ENCODE measurements around the gene ACTL7A.

The ACTL7A gene

DNA sequence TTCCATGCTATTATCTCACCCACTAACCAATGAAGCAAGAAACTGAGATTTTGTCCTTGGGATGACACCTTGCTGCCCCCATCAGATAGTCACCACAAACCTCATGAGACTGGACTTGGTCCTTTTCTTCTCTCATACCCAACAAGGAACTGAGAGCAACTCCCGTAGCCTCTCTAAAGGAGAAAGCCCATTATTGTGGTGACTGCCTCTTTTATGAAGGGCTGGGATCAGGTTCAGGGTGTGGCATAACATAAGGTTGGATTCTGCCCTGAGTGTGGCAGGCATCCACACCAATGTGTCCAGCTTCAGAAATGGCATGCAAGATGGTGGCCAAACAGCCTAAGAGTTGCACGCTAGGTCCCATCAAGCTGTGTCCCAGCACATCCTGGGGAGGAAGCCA is 1.3 kb upstream of the ACTL7A start:
- POLR2A ChIA-PET = no interaction called here
- CTCF ChIA-PET = no interaction called here
- no peak for DNase-seq (ENCODE audit: extremely low spot score)
- TF ChIP-seq, protein P1, sequence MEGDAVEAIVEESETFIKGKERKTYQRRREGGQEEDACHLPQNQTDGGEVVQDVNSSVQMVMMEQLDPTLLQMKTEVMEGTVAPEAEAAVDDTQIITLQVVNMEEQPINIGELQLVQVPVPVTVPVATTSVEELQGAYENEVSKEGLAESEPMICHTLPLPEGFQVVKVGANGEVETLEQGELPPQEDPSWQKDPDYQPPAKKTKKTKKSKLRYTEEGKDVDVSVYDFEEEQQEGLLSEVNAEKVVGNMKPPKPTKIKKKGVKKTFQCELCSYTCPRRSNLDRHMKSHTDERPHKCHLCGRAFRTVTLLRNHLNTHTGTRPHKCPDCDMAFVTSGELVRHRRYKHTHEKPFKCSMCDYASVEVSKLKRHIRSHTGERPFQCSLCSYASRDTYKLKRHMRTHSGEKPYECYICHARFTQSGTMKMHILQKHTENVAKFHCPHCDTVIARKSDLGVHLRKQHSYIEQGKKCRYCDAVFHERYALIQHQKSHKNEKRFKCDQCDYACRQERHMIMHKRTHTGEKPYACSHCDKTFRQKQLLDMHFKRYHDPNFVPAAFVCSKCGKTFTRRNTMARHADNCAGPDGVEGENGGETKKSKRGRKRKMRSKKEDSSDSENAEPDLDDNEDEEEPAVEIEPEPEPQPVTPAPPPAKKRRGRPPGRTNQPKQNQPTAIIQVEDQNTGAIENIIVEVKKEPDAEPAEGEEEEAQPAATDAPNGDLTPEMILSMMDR (IDR thresholded peaks at IDR 0.05; ENCODE audit: control extremely low read depth, extremely low read depth, low read depth, missing control alignments) = no peak

GRCh38 chr9:108861464-108861863 is 602 bp upstream of the ACTL7A start:
- TF ChIP-seq, protein P1 (IDR thresholded peaks at IDR 0.05; ENCODE audit: control extremely low read depth, extremely low read depth, low read depth, missing control alignments) = no peak
- ChIA-PET POLR2A (no interaction called here), CTCF (no interaction called here)
- no peak for DNase-seq (ENCODE audit: extremely low spot score)

- ChIA-PET CTCF (no interaction called here), POLR2A (no interaction called here)
- TF ChIP-seq, protein P1 (IDR thresholded peaks at IDR 0.05; ENCODE audit: control extremely low read depth, extremely low read depth, low read depth, missing control alignments) = no peak
- DNase-seq (ENCODE audit: extremely low spot score) = no peak
These were observed 1.8 kb downstream of the ACTL7A start for GRCh38 chr9:108863891-108864290.

GRCh38 chr9:108864446-108864845 is 2.4 kb downstream of the ACTL7A start:
- TF ChIP-seq, protein P1 (IDR thresholded peaks at IDR 0.05; ENCODE audit: control extremely low read depth, extremely low read depth, low read depth, missing control alignments) = no peak
- CTCF ChIA-PET = no interaction called here
- DNase-seq (ENCODE audit: extremely low spot score) = no peak
- POLR2A ChIA-PET = no interaction called here

GRCh38 chr9:108865037-108865436 is 3.0 kb downstream of the ACTL7A start:
- ChIA-PET POLR2A (no interaction called here), CTCF (no interaction called here)

GRCh38 chr9:108866001-108866420 is 3.9 kb downstream of the ACTL7A start:
- TF ChIP-seq, protein P1 (IDR thresholded peaks at IDR 0.05; ENCODE audit: control extremely low read depth, extremely low read depth, low read depth, missing control alignments) = no peak
- no peak for DNase-seq (ENCODE audit: extremely low spot score)
- POLR2A ChIA-PET = no interaction called here
- CTCF ChIA-PET = interaction anchor here (0.6 to 1.1 kb wide), 2 partner anchors 12 to 25 kb away, joined by 3 read pairs; no protein-coding TSS in a partner anchor

More at GRCh38 chr9:108865037-108865436, 3.0 kb downstream of the ACTL7A start:
- no peak for DNase-seq (ENCODE audit: extremely low spot score)
- TF ChIP-seq, protein P1 (IDR thresholded peaks at IDR 0.05; ENCODE audit: control extremely low read depth, extremely low read depth, low read depth, missing control alignments) = no peak

DNA sequence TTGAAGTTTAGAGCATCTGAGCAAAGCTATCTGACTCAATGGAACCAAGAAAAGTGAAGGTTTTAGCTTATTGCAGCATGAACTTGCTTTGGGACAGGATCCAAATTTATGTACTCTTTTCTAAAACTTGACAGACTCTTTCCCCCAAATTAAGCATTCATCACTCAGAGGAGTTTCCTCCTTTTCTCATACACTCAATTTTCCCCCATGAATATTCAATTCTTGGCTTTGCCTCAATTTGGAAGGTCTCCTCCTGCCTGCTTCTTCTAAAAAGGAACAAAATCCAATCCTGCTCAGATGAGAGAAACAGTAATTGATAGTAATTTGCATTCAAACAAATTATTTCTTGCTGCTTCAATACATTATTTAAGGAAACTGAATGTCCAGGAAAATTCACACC is 5.0 kb downstream of the ACTL7A start:
- TF ChIP-seq, protein P1 (IDR thresholded peaks at IDR 0.05; ENCODE audit: control extremely low read depth, extremely low read depth, low read depth, missing control alignments) = no peak
- POLR2A ChIA-PET = no interaction called here
- CTCF ChIA-PET = no interaction called here
- no peak for DNase-seq (ENCODE audit: extremely low spot score)
